ENCODE data around the gene IER3IP1.
A peak's percentile ranks its signal among the peaks of the same experiment; 100 is the strongest.
"Not testable (repeated sequence)": the region's sequence is repeated elsewhere in the genome, so short reads cannot be mapped to it uniquely, and the experiment has no call there.

The IER3IP1 gene

GRCh38 chr18:47175898-47176575 lies at the start of gene IER3IP1:
Gene IER3IP1, minus strand, starts transcription at chr18:47176364. Its CDS starts 87 bp downstream, at chr18:47176277.
- peak; percentile 79 to 80 for DNase-seq (ENCODE audit: low read depth in 2 of 2)

GRCh38 chr18:47215554-47216138 lies 39.5 kb upstream of the IER3IP1 start:
- DNase-seq (ENCODE audit: low read depth in 2 of 2): no peak

GRCh38 chr18:47209171-47209570 lies 33.0 kb upstream of the IER3IP1 start:
- DNase-seq (ENCODE audit: low read depth in 2 of 2): no peak

- no peak for DNase-seq (ENCODE audit: low read depth in 2 of 2)
Measured at GRCh38 chr18:47206945-47207637, 30.9 kb upstream of the IER3IP1 start.

GRCh38 chr18:47204908-47205522 lies 28.9 kb upstream of the IER3IP1 start:
- DNase-seq (ENCODE audit: low read depth in 2 of 2): no peak

GRCh38 chr18:47203626-47204464 lies 27.7 kb upstream of the IER3IP1 start:
- DNase-seq (ENCODE audit: low read depth in 2 of 2): no peak

- not testable (repeated sequence) for DNase-seq (ENCODE audit: low read depth in 2 of 2)
Measured at GRCh38 chr18:47195961-47196360, 19.8 kb upstream of the IER3IP1 start.

GRCh38 chr18:47191961-47192360 lies 15.8 kb upstream of the IER3IP1 start:
- no peak for DNase-seq (ENCODE audit: low read depth in 2 of 2)

- no peak for DNase-seq (ENCODE audit: low read depth in 2 of 2)
Measured at GRCh38 chr18:47187721-47188120, 11.6 kb upstream of the IER3IP1 start.

- no peak for DNase-seq (ENCODE audit: low read depth in 2 of 2)
Measured at GRCh38 chr18:47184419-47185050, 8.4 kb upstream of the IER3IP1 start.

- DNase-seq (ENCODE audit: low read depth in 2 of 2): not testable (repeated sequence)
Measured at GRCh38 chr18:47182156-47182555, 6.0 kb upstream of the IER3IP1 start.

- no peak for DNase-seq (ENCODE audit: low read depth in 2 of 2)
Measured at GRCh38 chr18:47180765-47181164, 4.6 kb upstream of the IER3IP1 start.

GRCh38 chr18:47179520-47179919 lies 3.4 kb upstream of the IER3IP1 start:
- DNase-seq (ENCODE audit: low read depth in 2 of 2): no peak

- no peak for DNase-seq (ENCODE audit: low read depth in 2 of 2)
Measured at GRCh38 chr18:47175283-47175897, 774 bp downstream of the IER3IP1 start.

GRCh38 chr18:47174545-47175116 lies 1.5 kb downstream of the IER3IP1 start:
- DNase-seq (ENCODE audit: low read depth in 2 of 2): no peak

- no peak for DNase-seq (ENCODE audit: low read depth in 2 of 2)
Measured at GRCh38 chr18:47172476-47172875, 3.7 kb downstream of the IER3IP1 start.

GRCh38 chr18:47168913-47169312 lies 7.3 kb downstream of the IER3IP1 start:
- no peak for DNase-seq (ENCODE audit: low read depth in 2 of 2)

- DNase-seq (ENCODE audit: low read depth in 2 of 2): no peak
Measured at GRCh38 chr18:47168509-47168908, 7.7 kb downstream of the IER3IP1 start.

- no peak for DNase-seq (ENCODE audit: low read depth in 2 of 2)
Measured at GRCh38 chr18:47166294-47166693, 9.9 kb downstream of the IER3IP1 start.

GRCh38 chr18:47163241-47163640 lies 12.9 kb downstream of the IER3IP1 start:
- no peak for DNase-seq (ENCODE audit: low read depth in 2 of 2)

All from stimulated activated CD8-positive, alpha-beta memory T cell treated with anti-CD3 and anti-CD28 coated beads, Interleukin-15, amount 100 ng/mL, for 48 hours (primary cell).